ENCODE results near the gene NAA25.

Gene NAA25

DNA sequence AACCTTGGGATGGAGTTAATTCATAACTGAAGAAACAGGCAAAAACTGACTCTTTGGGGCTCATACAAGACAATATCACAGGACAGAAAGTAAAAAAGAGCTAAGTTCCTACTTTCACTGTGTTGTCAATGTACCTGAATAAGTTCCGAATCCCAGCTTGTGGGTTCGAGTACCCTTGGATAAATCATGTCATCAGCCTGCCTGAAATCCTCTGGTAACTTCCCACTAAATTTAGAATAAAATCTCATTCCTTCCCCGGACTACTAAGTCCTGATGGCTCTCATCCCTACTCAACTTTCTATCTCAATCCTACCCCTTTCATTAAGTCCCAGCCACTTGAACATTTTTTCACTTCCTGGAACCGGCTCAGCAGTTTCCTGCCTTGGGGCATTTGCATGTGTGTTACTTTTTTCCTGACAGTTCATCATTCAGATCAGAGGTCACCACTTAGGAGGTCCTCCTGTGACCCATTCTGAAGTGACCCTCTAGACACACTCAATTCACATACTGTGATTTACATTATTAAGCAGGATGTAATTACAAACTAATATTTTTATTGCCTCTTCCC is 82.7 kb downstream of the NAA25 start:
- Histone ChIP-seq H3K4me3 (no peak overlapping the region), H3K27ac (no peak overlapping the region)
- TF ChIP-seq, protein P1, sequence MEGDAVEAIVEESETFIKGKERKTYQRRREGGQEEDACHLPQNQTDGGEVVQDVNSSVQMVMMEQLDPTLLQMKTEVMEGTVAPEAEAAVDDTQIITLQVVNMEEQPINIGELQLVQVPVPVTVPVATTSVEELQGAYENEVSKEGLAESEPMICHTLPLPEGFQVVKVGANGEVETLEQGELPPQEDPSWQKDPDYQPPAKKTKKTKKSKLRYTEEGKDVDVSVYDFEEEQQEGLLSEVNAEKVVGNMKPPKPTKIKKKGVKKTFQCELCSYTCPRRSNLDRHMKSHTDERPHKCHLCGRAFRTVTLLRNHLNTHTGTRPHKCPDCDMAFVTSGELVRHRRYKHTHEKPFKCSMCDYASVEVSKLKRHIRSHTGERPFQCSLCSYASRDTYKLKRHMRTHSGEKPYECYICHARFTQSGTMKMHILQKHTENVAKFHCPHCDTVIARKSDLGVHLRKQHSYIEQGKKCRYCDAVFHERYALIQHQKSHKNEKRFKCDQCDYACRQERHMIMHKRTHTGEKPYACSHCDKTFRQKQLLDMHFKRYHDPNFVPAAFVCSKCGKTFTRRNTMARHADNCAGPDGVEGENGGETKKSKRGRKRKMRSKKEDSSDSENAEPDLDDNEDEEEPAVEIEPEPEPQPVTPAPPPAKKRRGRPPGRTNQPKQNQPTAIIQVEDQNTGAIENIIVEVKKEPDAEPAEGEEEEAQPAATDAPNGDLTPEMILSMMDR (IDR thresholded peaks at IDR 0.05) = no peak
- DNase-seq (ENCODE audit: low spot score) = no peak

DNA sequence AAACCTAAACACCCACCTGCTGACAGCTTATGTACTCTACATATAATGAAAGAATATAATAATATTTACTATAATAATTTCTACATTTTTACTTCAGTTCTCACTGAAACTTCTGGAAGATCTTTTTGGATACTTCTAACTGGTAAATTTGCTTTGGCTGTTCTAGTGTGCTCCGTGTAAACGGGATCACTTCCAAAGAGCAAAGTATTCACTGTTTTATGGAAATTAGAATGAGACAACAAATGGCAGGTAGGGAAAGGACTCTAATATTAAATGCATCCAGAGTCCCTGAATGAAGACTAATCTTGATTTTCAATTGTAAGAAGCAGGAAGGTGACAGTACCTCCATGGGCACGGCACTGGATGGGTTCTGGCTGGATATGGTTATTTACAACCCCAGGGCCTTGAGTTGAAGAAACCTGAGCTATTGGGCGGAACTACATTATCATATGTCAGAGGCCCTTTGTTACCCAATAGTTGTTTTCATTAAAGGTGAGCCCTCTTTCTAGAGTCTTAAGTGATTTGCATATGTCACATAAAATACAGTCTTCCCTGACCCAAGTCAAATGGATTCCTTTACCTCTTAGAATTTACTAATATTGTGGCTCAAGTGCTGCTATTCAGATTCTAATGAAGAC is 84.7 kb downstream of the NAA25 start:
- H3K4me3 ChIP-seq = no peak overlapping the region
- TF ChIP-seq, protein P1 (IDR thresholded peaks at IDR 0.05) = no peak
- no peak overlapping the region for H3K27ac ChIP-seq
- no peak for DNase-seq (ENCODE audit: low spot score)

DNA sequence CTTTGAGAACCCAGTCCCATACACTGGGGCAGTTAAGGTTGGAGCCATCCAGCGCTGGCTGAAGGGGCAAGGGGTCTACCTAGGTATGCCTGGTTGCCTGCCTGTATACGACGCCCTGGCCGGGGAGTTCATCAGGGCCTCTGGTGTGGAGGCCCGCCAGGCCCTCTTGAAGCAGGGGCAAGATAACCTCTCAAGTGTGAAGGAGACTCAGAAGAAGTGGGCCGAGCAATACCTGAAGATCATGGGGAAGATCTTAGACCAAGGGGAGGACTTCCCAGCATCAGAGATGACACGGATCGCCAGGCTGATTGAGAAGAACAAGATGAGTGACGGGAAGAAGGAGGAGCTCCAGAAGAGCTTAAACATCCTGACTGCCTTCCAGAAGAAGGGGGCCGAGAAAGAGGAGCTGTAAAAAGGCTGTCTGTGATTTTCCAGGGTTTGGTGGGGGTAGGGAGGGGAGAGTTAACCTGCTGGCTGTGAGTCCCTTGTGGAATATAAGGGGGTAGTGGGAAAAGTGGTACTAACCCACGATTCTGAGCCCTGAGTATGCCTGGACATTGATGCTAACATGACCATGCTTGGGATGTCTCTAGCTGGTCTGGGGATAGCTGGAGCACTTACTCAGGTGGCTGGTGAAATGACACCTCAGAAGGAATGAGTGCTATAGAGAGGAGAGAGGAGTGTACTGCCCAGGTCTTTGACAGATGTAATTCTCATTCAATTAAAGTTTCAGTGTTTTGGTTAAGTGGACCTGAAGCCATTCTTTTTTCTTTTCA is 86.2 kb downstream of the NAA25 start:
- TF ChIP-seq, protein P1 (IDR thresholded peaks at IDR 0.05) = no peak
- Histone ChIP-seq H3K27ac (no peak overlapping the region), H3K4me3 (no peak overlapping the region)
- no peak for DNase-seq (ENCODE audit: low spot score)

DNA sequence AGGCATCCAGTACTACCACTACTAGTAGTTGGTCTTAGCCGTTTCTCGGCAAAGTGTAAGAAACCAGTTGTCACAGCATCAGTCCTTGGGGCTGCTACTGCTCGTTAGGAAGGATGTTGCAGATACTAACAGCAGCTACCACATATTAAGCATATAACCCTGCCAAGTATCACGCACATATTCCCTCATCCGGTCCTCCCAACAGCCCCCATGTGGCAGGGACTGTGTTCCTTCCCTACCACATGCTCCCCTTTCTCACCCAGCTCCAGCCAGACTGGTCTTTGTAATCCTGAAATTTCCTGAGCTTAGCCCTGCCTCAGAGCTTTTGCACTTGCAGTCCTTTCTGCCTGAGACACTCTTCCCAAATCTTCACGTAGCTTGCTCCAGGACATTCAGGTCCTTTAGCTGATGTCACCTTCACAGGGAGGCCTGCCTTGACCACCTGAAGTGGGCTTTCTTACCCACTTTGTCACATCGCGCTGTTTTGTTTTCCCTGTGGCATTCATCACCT is 87.6 kb downstream of the NAA25 start:
- no peak overlapping the region for H3K27ac ChIP-seq
- TF ChIP-seq, protein P1 (IDR thresholded peaks at IDR 0.05) = no peak
- DNase-seq (ENCODE audit: low spot score) = no peak
- H3K4me3 ChIP-seq = no peak overlapping the region

DNA sequence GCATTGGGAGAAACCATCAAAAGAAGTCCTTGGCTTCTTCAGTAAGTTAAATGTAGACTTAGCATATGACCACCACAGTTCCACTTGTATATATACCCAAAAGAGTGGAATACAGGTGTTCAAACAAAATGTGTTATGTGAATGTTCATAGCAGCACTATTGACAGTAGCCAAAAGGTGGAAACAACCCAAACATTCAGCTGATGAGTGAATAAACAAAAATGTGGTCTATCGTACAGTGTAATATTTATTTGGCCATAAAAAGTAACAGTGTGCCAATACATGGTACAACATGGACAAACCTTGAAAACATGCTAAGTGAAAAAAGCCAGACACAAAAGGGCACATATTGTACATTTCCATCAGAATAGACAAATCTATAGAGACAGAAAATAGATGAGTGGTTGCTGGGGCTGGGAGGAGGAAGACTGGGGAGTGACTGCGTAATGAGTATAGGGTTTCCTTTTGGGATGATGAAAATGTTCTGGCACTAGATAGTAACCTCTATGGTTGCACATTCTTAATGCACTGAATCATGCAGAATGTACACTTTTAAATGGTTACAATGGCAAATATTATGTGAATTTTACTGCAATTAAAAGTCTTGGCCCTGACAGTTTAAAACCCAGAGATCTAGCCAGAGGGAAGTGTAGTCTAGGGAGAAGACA is 89.9 kb downstream of the NAA25 start:
- TF ChIP-seq, protein P1 (IDR thresholded peaks at IDR 0.05) = no peak
- no peak for DNase-seq (ENCODE audit: low spot score)
- Histone ChIP-seq H3K27ac (no peak overlapping the region), H3K4me3 (no peak overlapping the region)

DNA sequence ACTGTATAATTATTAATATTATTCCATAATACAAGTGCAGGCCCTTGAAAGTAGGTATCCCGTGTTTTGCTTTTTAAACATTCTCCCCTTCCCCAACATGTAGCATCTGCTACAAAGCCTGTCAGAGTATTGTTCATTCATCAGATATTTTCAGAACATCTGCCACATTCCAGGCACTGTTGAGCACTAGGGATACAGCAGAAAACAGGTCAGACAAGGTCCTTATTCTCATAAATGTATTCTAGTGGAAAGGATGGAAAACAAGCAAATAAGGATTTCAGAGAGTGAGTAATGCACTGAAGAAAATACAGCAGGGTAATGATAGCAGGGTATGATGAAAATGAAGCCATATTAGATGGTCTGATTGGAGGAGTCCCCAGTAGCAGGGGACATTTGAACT is 91.5 kb downstream of the NAA25 start:
- TF ChIP-seq, protein P1 (IDR thresholded peaks at IDR 0.05) = no peak
- no peak overlapping the region for H3K27ac ChIP-seq

More for the DNA sequence above, 91.5 kb downstream of the NAA25 start:
- no peak for DNase-seq (ENCODE audit: low spot score)
- no peak overlapping the region for H3K4me3 ChIP-seq

Data from coronary artery (tissue), 2 donors.